A549 (cell line): ENCODE results near the gene PIK3CA. TPM values are rescaled to one million over a fixed set of nuclear protein-coding genes. Genes with fewer than 3 reads are reported as not detected.

Source experiments
- ATAC-seq, 2 experiments: fragments of 200-7000 bp in 1 of 2; fragments of >200 bp in 1 of 2; cut with Nextera tagmentation in 1 of 2; cut with Tn5 transposase in 1 of 2; 3 replicates each; pipeline versions ENCODE4 v1.8.0 to v1.9.1; 2018 to 2020; ENCODE audit warnings: mild to moderate bottlenecking in 1 of 2, moderate library complexity in 1 of 2
- CTCF ChIA-PET: fragments of 300-600 bp; sonication (Branson Sonifier 250); formaldehyde crosslinking; extraction: SDS; loops from one replicate; lab custom pipeline; 2021; ENCODE audit warnings: antibody characterized with exemption, inconsistent platforms; lab: Yijun Ruan, JAX
- POLR2A ChIA-PET: fragments of 350-600 bp; formaldehyde crosslinking; extraction: SDS; loops from one replicate; lab custom pipeline; 2021; ENCODE audit warnings: antibody characterized with exemption, inconsistent platforms; lab: Yijun Ruan, JAX
- DNase-seq, 2 experiments: peaks; one replicate each; pipeline versions ENCODE4 v3.0.0 to v3.0.0-alpha.2; 2011 to 2016; ENCODE audit warnings: low read depth in 1 of 2, low spot score in 1 of 2
- FAIRE-seq: peaks from 2 replicates; lab custom pipeline; 2011; peaks lifted over from hg19 to GRCh38; lab: Jason Lieb, UNC
- H3K27ac ChIP-seq, 2 experiments: fragments of >200 bp; sonication (Bioruptor Twin); formaldehyde crosslinking; 3 replicates each; pipeline ENCODE4 v1.5.1; 2016 to 2017
- H3K4me1 ChIP-seq: fragments of >200 bp; sonication (Bioruptor Twin); formaldehyde crosslinking; 3 replicates; pipeline ENCODE4 v1.6.1; 2016
- H3K4me2 ChIP-seq: fragments of >200 bp; sonication (Bioruptor Twin); formaldehyde crosslinking; 3 replicates; pipeline ENCODE4 v1.6.1; 2016
- H3K4me3 ChIP-seq: fragments of >200 bp; sonication (Bioruptor Twin); formaldehyde crosslinking; 3 replicates; pipeline ENCODE4 v1.5.1; 2016
- H3K9me3 ChIP-seq: fragments of >200 bp; sonication (Bioruptor Twin); formaldehyde crosslinking; 3 replicates; pipeline ENCODE4 v1.6.1; 2016
- BHLHE40 ChIP-seq: IDR thresholded peaks from 2 replicates; pipeline ENCODE4 v1.6.1; 2012; ENCODE audit warnings: low read depth, low read length, inconsistent platforms
- CBX2 ChIP-seq: fragments of 200-600 bp; sonication (generic); IDR thresholded peaks from 2 replicates; pipeline ENCODE4 v1.6.1; 2016; ENCODE audit warnings: low read depth, mild to moderate bottlenecking, borderline replicate concordance
- CHD4 ChIP-seq: fragments of 200-600 bp; sonication (generic); IDR thresholded peaks from 2 replicates; pipeline ENCODE4 v1.6.1; 2016; ENCODE audit warnings: antibody characterized with exemption, mild to moderate bottlenecking, borderline replicate concordance
- E2F6 ChIP-seq: IDR thresholded peaks from 2 replicates; pipeline ENCODE4 v1.6.1; 2012; ENCODE audit warnings: low read depth, borderline replicate concordance
- EHMT2 ChIP-seq: fragments of 200-600 bp; sonication (generic); IDR thresholded peaks from 2 replicates; pipeline ENCODE4 v1.6.1; 2016; ENCODE audit warnings: antibody characterized with exemption, low read depth, mild to moderate bottlenecking, moderate library complexity
- EP300 ChIP-seq, 2 experiments: fragments of >200 bp; sonication (Bioruptor Twin); formaldehyde crosslinking; IDR thresholded peaks; 2 replicates in 1 of 2; 3 replicates in 1 of 2; pipeline ENCODE4 v1.6.1; 2016 to 2017
- FOXS1 ChIP-seq: fragments of 250-450 bp; sonication (Bioruptor Pico); IDR thresholded peaks from 2 replicates; pipeline ENCODE4 v1.5.0; 2020; ENCODE audit warnings: mild to moderate bottlenecking, moderate library complexity
- HDAC2 ChIP-seq: fragments of 200-600 bp; sonication (generic); IDR thresholded peaks from 2 replicates; pipeline ENCODE4 v1.6.1; 2016
- HMGXB4 ChIP-seq: fragments of 250-450 bp; sonication (Bioruptor Pico); IDR thresholded peaks from 2 replicates; pipeline ENCODE4 v1.5.0; 2021; ENCODE audit warnings: mild to moderate bottlenecking, moderate library complexity, borderline replicate concordance
- HOXB5 ChIP-seq: fragments of 250-450 bp; sonication (Bioruptor Pico); IDR thresholded peaks from 2 replicates; pipeline ENCODE4 v1.5.0; 2020; ENCODE audit warnings: mild to moderate bottlenecking, moderate library complexity
- JUN ChIP-seq, 2 experiments: fragments of >200 bp; sonication (Bioruptor Twin); formaldehyde crosslinking; IDR thresholded peaks; 2 replicates in 1 of 2; 3 replicates in 1 of 2; pipeline ENCODE4 v1.6.1; 2016 to 2017
- KDM1A ChIP-seq: fragments of 200-600 bp; sonication (generic); IDR thresholded peaks from 2 replicates; pipeline ENCODE4 v1.6.1; 2016; ENCODE audit warnings: low read depth, mild to moderate bottlenecking
- MAX ChIP-seq: IDR thresholded peaks from 2 replicates; pipeline ENCODE4 v1.6.1; 2012
- MYC ChIP-seq: IDR thresholded peaks from 2 replicates; pipeline ENCODE4 v1.6.1; 2012; ENCODE audit warnings: mild to moderate bottlenecking, inconsistent platforms, low read length, improper control_type of control experiment, borderline replicate concordance
- NFE2L2 ChIP-seq: fragments of 150-350 bp; conservative IDR thresholded peaks from 2 replicates; pipeline ENCODE4 v1.6.1; 2014; ENCODE audit warnings: low read length
- NR3C1 ChIP-seq: fragments of >200 bp; sonication (Bioruptor Twin); formaldehyde crosslinking; IDR thresholded peaks from 3 replicates; pipeline ENCODE4 v1.6.1; 2017
- SMC3 ChIP-seq: fragments of >200 bp; sonication (Bioruptor Twin); formaldehyde crosslinking; IDR thresholded peaks from 3 replicates; pipeline ENCODE4 v1.6.1; 2018; ENCODE audit warnings: inconsistent platforms
- TP53 ChIP-seq: fragments of 250-450 bp; sonication (Bioruptor Pico); IDR thresholded peaks from 2 replicates; pipeline ENCODE4 v1.5.0; 2021; ENCODE audit warnings: mild to moderate bottlenecking, moderate library complexity
- ZFP36 ChIP-seq: fragments of 450-650 bp; IDR thresholded peaks from 2 replicates; pipeline ENCODE4 v1.6.1; 2014; ENCODE audit warnings: borderline replicate concordance; ENCODE audit not compliant: partially characterized antibody
- WGBS: methylation state at CpG from one replicate; pipeline ENCODE4 v1.1.6; 2017; ENCODE audit errors: missing lambda C conversion rate; 5-methylcytosine and 5-hydroxymethylcytosine counted together
- polyA plus RNA-seq, 4 experiments: library from polyadenylated mRNA; depleted of rRNA in 3 of 4; stranded (reverse); fragments of >200 nt; fragmentation: RNase III in 1 of 4; extraction: RNeasy Plus Mini Kit Qiagen cat#74134 plus additional on column Dnase treatment in 1 of 4; gene quantifications; 2 replicates in 3 of 4; 3 replicates in 1 of 4; pipeline ENCODE4 v1.2.3, GENCODE V29; 2011 to 2017

Gene PIK3CA
- polyA plus RNA-seq, 2 of the 4 experiments (the other 2 are of a cell fraction): 6.2 to 10.3 TPM

- no peak for TF ChIP-seq MAX
- no peak for TF ChIP-seq MYC
- TF ChIP-seq, all 56 proteins: peak for 0
These were observed 47.5 kb upstream of the PIK3CA start (continued) for GRCh38 chr3:179100652-179101051.

GRCh38 chr3:179105881-179106280 is 42.3 kb upstream of the PIK3CA start:
- Histone ChIP-seq H3K9me3 (peaks cover 2% of the 10 kb centered on the region; the same call in 1 of the 3 replicates), H3K4me1 (no peaks in the 10 kb centered on the region), H3K4me2 (no peak overlapping the region), H3K27ac (no peak overlapping the region), H3K4me3 (no peak overlapping the region)
- DNase-seq: no peak
- FAIRE-seq: no peak
- ChIA-PET POLR2A (no interaction called here), CTCF (interaction anchor here (0.8 to 2.8 kb wide), 5 partner anchors 9 to 215 kb away, joined by 3 to 16 read pairs (median 4); no protein-coding TSS in a partner anchor)
- ATAC-seq: no peak
- 0% methylated on average over 1 of the region's 1 CpG for WGBS
- TF ChIP-seq NR3C1 (no peak), MAX (no peak), FOXS1 (CRISPR knock-in tag) (no peak), KDM1A (no peak), CBX2 (no peak), JUN (IDR thresholded peaks at IDR 0.05) (no peak), E2F6 (no peak), EP300 (IDR thresholded peaks at IDR 0.05) (no peak), HDAC2 (no peak), SMC3 (no peak), NFE2L2 (no peak)

GRCh38 chr3:179107617-179108016 is 40.5 kb upstream of the PIK3CA start:
- Histone ChIP-seq H3K4me2 (no peak overlapping the region), H3K27ac (no peak overlapping the region), H3K4me1 (no peaks in the 10 kb centered on the region), H3K9me3 (peaks cover 2% of the 10 kb centered on the region; the same call in 1 of the 3 replicates), H3K4me3 (no peak overlapping the region)
- ChIA-PET CTCF (interaction anchor here (1.2 to 1.3 kb wide), 2 partner anchors 208 to 214 kb away, joined by 4 to 6 read pairs; no protein-coding TSS in a partner anchor), POLR2A (no interaction called here)
- no peak for TF ChIP-seq ZFP36
- TF ChIP-seq HMGXB4 (CRISPR knock-in tag): no peak
- TF ChIP-seq CHD4: no peak
- TF ChIP-seq HDAC2: no peak
- no peak for TF ChIP-seq EHMT2
- TF ChIP-seq HOXB5 (CRISPR knock-in tag): no peak
- TF ChIP-seq EP300 (IDR thresholded peaks at IDR 0.05): no peak
- no peak for TF ChIP-seq TP53
- TF ChIP-seq BHLHE40: no peak
- 41% methylated on average over 3 of the region's 3 CpGs for WGBS
- FAIRE-seq (no peak), DNase-seq (no peak), ATAC-seq (no peak)

GRCh38 chr3:179108086-179108485 is 40.1 kb upstream of the PIK3CA start:
- ATAC-seq: no peak
- peaks cover 2% of the 10 kb centered on the region; the same call in 1 of the 3 replicates for H3K9me3 ChIP-seq
- WGBS: 42% methylated on average over 1 of the region's 1 CpG
- CTCF ChIA-PET: interaction anchor here (0.7 to 1.3 kb wide), 3 partner anchors 10 to 213 kb away, joined by 4 to 6 read pairs (median 4); no protein-coding TSS in a partner anchor
- no peak overlapping the region for H3K4me2 ChIP-seq
- no peak for TF ChIP-seq E2F6
- TF ChIP-seq, all 56 proteins: peak for 0
- H3K4me1 ChIP-seq: no peaks in the 10 kb centered on the region
- POLR2A ChIA-PET: no interaction called here
- FAIRE-seq: no peak
- H3K4me3 ChIP-seq: no peak overlapping the region
- H3K27ac ChIP-seq: no peak overlapping the region
- no peak for DNase-seq
